Upper lobe of right lung (tissue), 1 donor: ENCODE measurements around the gene CUX1. TPM values are rescaled to one million over a fixed set of nuclear protein-coding genes. Genes with fewer than 3 reads are reported as not detected.

Experiments
- ATAC-seq: fragments of 200-7000 bp; cut with Tn5 transposase; one replicate; pipeline ENCODE4 v1.9.1; 2020; ENCODE audit warnings: mild to moderate bottlenecking, moderate library complexity
- DNase-seq: peaks from one replicate; pipeline ENCODE4 v3.0.0-alpha.2; 2020
- H3K27ac ChIP-seq: fragments of 200-600 bp; one replicate; pipeline ENCODE4 v1.8.0; 2022
- H3K27me3 ChIP-seq: fragments of 200-600 bp; one replicate; pipeline ENCODE4 v1.8.0; 2022; ENCODE audit warnings: mild to moderate bottlenecking
- H3K36me3 ChIP-seq: fragments of 200-600 bp; one replicate; pipeline ENCODE4 v1.8.0; 2022
- H3K4me1 ChIP-seq: fragments of 200-600 bp; one replicate; pipeline ENCODE4 v1.8.0; 2022
- H3K4me3 ChIP-seq: fragments of 200-600 bp; one replicate; pipeline ENCODE4 v1.8.0; 2022; ENCODE audit warnings: mild to moderate bottlenecking
- H3K9me3 ChIP-seq: fragments of 200-600 bp; one replicate; pipeline ENCODE4 v1.8.0; 2022
- intact Hi-C: fragments of 100-400 bp; cut with DNase I; formaldehyde crosslinking; loops from one replicate; pipeline ENCODE4 v1.11.0; 2022
- total RNA-seq: library from RNA; stranded (reverse); fragmentation: NEBNext Ultra II Directional; extraction: Animal tissue kit (Norgen Biotek cat#: 25700); gene quantifications from one replicate; pipeline ENCODE4 v1.2.1, GENCODE V29; 2021
- TF ChIP-seq, protein P1 (sequence below): fragments of 200-600 bp; IDR thresholded peaks from one replicate; pipeline ENCODE4 v1.8.0; 2022; ENCODE audit warnings: antibody characterized with exemption
- donor health status: DM: no; HTN: yes; CAD: no; lungs with severe emphysema.

Gene CUX1
- total RNA-seq, 1 donor from 2014 or later = 132 TPM

- intact Hi-C loops = no loop called here
- Histone ChIP-seq H3K27ac (no peak overlapping the region), H3K4me1 (peaks cover 19% of the 10 kb centered on the region), H3K27me3 (no peaks in the 10 kb centered on the region), H3K4me3 (no peak overlapping the region), H3K36me3 (no peaks in the 10 kb centered on the region), H3K9me3 (no peaks in the 10 kb centered on the region)
- TF ChIP-seq, protein P1, sequence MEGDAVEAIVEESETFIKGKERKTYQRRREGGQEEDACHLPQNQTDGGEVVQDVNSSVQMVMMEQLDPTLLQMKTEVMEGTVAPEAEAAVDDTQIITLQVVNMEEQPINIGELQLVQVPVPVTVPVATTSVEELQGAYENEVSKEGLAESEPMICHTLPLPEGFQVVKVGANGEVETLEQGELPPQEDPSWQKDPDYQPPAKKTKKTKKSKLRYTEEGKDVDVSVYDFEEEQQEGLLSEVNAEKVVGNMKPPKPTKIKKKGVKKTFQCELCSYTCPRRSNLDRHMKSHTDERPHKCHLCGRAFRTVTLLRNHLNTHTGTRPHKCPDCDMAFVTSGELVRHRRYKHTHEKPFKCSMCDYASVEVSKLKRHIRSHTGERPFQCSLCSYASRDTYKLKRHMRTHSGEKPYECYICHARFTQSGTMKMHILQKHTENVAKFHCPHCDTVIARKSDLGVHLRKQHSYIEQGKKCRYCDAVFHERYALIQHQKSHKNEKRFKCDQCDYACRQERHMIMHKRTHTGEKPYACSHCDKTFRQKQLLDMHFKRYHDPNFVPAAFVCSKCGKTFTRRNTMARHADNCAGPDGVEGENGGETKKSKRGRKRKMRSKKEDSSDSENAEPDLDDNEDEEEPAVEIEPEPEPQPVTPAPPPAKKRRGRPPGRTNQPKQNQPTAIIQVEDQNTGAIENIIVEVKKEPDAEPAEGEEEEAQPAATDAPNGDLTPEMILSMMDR = no peak
- DNase-seq (no peak), ATAC-seq (peak; percentile 29)
These were observed 486.4 kb downstream of the CUX1 start for GRCh38 chr7:102303669-102304422.

- no peak overlapping the region for H3K4me3 ChIP-seq
- no peak for DNase-seq
- H3K27ac ChIP-seq = no peak overlapping the region
- intact Hi-C loops = no loop called here
- peaks cover 19% of the 10 kb centered on the region for H3K4me1 ChIP-seq
- H3K36me3 ChIP-seq = no peaks in the 10 kb centered on the region
- no peaks in the 10 kb centered on the region for H3K9me3 ChIP-seq
- TF ChIP-seq, protein P1 = no peak
- no peaks in the 10 kb centered on the region for H3K27me3 ChIP-seq
- no peak for ATAC-seq
These were observed 487.2 kb downstream of the CUX1 start for GRCh38 chr7:102304668-102305067.

- ATAC-seq (no peak), DNase-seq (no peak)
- Histone ChIP-seq H3K27ac (no peak overlapping the region), H3K4me3 (no peak overlapping the region), H3K36me3 (no peaks in the 10 kb centered on the region), H3K27me3 (no peaks in the 10 kb centered on the region), H3K4me1 (peaks cover 19% of the 10 kb centered on the region), H3K9me3 (no peaks in the 10 kb centered on the region)
- intact Hi-C loops = no loop called here
- TF ChIP-seq, protein P1 = no peak
These were observed 488.2 kb downstream of the CUX1 start for GRCh38 chr7:102305414-102306268.

DNA sequence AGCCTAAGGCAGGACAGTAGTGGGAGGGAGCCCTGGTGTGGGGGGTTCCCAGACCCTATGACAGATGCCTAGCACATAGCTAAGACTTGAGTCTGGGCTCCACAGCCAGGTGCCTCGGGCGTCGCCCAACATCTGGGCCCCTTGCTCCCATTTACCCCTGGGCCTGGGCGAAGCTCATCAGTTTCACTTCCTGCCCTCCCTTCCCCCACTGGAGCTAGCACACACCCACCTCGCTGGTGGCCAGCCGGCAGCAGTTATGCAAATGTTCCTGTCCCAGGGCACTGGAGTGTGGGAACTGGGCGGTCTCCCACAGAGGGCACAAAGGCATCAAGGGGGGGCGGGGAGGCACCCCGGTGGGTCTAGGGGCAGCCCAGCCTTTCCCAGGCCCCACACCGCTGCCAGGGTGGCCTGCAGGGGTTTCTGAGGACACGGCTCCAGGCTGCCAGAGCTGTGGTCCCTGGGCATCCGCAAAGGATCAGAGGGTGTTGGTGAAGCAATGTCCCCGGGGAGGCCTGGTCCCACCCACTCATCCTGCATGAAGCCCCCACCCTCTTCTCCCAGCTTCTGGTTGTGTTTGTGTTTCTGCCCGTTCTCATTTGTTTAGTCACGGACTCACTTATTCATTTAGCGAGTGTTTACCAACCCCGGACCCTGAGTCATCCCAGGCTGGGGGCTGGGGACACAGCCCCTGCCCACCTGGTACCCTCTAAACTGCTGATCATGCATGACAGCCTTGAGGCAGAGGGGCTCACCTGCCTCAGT is 489.7 kb downstream of the CUX1 start:
- no peak overlapping the region for H3K27ac ChIP-seq
- ATAC-seq (peak; percentile 92), DNase-seq (peak; percentile 83)
- no peaks in the 10 kb centered on the region for H3K9me3 ChIP-seq
- TF ChIP-seq, protein P1 = no peak
- H3K27me3 ChIP-seq = no peaks in the 10 kb centered on the region
- H3K4me1 ChIP-seq = peaks cover 19% of the 10 kb centered on the region
- H3K36me3 ChIP-seq = no peaks in the 10 kb centered on the region
- peak overlapping the region; percentile 14 for H3K4me3 ChIP-seq
- intact Hi-C loops = no loop called here

- ATAC-seq = no peak
- TF ChIP-seq, protein P1 = no peak
- Histone ChIP-seq H3K27me3 (no peaks in the 10 kb centered on the region), H3K9me3 (no peaks in the 10 kb centered on the region), H3K36me3 (no peaks in the 10 kb centered on the region), H3K4me1 (peaks cover 14% of the 10 kb centered on the region), H3K4me3 (no peak overlapping the region), H3K27ac (no peak overlapping the region)
- DNase-seq = no peak
- intact Hi-C loops = no loop called here
These were observed 493.0 kb downstream of the CUX1 start for GRCh38 chr7:102310414-102310815.
